HL-60/S4 treated with retinoic acid at 250 ng/mL for 4 days and 3 days (cell line): ENCODE data around the gene MYLIP.

Experiments used
- in situ Hi-C: fragments of 300-500 bp; cut with MboI; formaldehyde crosslinking; loops from 2 replicates; pipeline ENCODE4 v1.7.0; 2022; ENCODE audit warnings: low sequenced_read_pairs

The MYLIP gene

GRCh38 chr6:16137451-16137801 lies 8.5 kb downstream of the MYLIP start:
- in situ Hi-C loops, result no loop called here

GRCh38 chr6:16139556-16139955 lies 10.7 kb downstream of the MYLIP start:
- in situ Hi-C loops, result no loop called here

GRCh38 chr6:16140607-16141006 lies 11.7 kb downstream of the MYLIP start:
- in situ Hi-C loops, result no loop called here

- in situ Hi-C loops, result no loop called here
Measured at GRCh38 chr6:16141514-16141913, 12.6 kb downstream of the MYLIP start.

GRCh38 chr6:16145038-16145437 lies 16.2 kb downstream of the MYLIP start:
- in situ Hi-C loops, result no loop called here

- in situ Hi-C loops, result no loop called here
Measured at GRCh38 chr6:16146028-16146427, 17.1 kb downstream of the MYLIP start.

GRCh38 chr6:16146527-16146955 lies 17.7 kb downstream of the MYLIP start:
- in situ Hi-C loops, result no loop called here

GRCh38 chr6:16148498-16148897 lies 19.6 kb downstream of the MYLIP start:
- in situ Hi-C loops, result no loop called here

GRCh38 chr6:16149305-16149704 lies 20.4 kb downstream of the MYLIP start:
- in situ Hi-C loops, result no loop called here

- in situ Hi-C loops, result no loop called here
Measured at GRCh38 chr6:16150098-16150497, 21.2 kb downstream of the MYLIP start.

- in situ Hi-C loops, result no loop called here
Measured at GRCh38 chr6:16153211-16153820, 24.4 kb downstream of the MYLIP start.

GRCh38 chr6:16154904-16155303 lies 26.0 kb downstream of the MYLIP start:
- in situ Hi-C loops, result no loop called here

- in situ Hi-C loops, result no loop called here
Measured at GRCh38 chr6:16157492-16157891, 28.6 kb downstream of the MYLIP start.

- in situ Hi-C loops, result no loop called here
Measured at GRCh38 chr6:16157909-16158308, 29.0 kb downstream of the MYLIP start.

GRCh38 chr6:16158943-16159557 lies 30.2 kb downstream of the MYLIP start:
- in situ Hi-C loops, result no loop called here

- in situ Hi-C loops, result no loop called here
Measured at GRCh38 chr6:16160794-16161193, 31.9 kb downstream of the MYLIP start.

GRCh38 chr6:16162003-16162402 lies 33.1 kb downstream of the MYLIP start:
- in situ Hi-C loops, result no loop called here

- in situ Hi-C loops, result no loop called here
Measured at GRCh38 chr6:16163066-16163465, 34.2 kb downstream of the MYLIP start.

- in situ Hi-C loops, result no loop called here
Measured at GRCh38 chr6:16163535-16164300, 34.8 kb downstream of the MYLIP start.

GRCh38 chr6:16165641-16166040 lies 36.8 kb downstream of the MYLIP start:
- in situ Hi-C loops, result no loop called here

- in situ Hi-C loops, result no loop called here
Measured at GRCh38 chr6:16166871-16167608, 38.2 kb downstream of the MYLIP start.

GRCh38 chr6:16168121-16168520 lies 39.2 kb downstream of the MYLIP start:
- in situ Hi-C loops, result no loop called here
